GM15510 (cell line): ENCODE results near the gene CCDC89.

ENCODE experiments used
- POLR2A ChIP-seq: IDR thresholded peaks from 3 replicates; pipeline ENCODE4 v1.6.1; 2011; ENCODE audit warnings: borderline replicate concordance; ENCODE audit not compliant: insufficient read length; ENCODE audit errors: extremely low read depth

The CCDC89 gene

DNA sequence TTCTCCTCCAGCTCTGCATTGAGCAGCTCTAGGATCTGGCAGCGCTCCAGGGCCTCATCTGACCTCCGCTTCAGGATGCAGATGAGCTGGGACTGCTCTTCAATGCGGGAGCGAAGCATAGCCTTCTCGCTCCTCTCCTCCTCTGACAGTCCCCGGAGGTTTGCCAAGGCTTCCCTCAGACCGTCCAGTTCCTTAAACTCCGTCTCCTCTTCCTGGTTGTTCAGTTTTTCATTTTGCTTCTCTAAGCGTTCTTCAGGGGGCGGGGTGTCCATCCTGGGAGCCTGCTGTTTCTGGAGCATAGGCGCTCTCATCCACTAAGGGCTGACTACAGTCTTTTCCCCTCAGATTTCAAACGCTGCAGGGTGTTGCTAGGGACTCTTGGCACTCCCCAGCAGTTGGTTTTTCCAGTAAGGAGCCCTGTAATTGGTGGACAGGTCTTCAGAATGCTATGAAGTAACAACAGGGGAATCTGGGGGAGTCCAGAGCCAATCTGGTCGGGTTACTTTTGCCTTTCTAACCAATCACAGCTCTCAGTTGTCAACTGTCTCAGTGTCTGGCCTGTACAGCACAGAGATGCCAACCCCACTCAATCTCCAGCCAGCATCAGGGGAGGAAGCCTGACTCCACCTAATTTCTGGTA lies at the start of gene CCDC89:
Gene CCDC89, minus strand, starts transcription at position 376 of the 640 bp plus-strand sequence. Its CDS starts 65 bp downstream, at position 311.
- TF ChIP-seq POLR2A: no peak

DNA sequence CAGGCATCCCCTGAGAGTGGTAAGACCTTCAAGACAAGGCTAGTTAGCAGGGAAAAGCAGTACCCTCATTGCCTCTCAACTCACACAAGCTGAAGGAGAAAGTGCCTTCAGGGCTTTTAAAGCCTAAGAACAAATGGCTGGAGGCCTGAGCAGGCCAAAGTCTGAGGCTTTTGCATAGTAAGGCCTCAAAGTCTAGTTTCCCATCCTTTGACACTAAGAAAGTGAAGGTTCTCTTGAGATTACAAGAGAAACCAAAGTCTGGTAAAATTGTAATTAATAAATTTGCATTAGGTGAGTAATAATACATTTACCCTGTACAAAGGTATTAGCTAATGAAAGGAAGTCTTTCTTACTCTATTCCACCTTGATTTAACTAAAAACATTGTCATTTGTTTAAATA lies 47.0 kb upstream of the CCDC89 start:
- TF ChIP-seq POLR2A: no peak

DNA sequence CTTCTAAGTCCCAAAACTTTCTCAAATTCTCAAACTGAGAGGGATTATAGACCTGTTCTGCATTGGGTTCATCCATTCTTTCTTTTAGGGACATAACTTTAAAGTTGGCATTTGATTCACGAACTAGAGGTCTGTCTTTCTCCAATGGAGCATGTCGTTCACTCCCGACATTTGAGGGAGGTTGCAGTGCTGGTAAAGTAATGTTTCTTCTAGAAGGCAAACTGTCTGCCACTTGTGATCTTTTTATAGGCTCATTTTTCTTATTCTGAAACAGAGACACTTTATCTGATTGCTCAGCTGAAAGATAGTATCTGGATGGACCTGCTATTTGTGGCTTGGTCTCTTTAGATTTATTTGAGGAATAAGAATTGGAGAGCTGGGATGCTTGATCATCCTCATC lies 40.4 kb upstream of the CCDC89 start:
- no peak for TF ChIP-seq POLR2A

DNA sequence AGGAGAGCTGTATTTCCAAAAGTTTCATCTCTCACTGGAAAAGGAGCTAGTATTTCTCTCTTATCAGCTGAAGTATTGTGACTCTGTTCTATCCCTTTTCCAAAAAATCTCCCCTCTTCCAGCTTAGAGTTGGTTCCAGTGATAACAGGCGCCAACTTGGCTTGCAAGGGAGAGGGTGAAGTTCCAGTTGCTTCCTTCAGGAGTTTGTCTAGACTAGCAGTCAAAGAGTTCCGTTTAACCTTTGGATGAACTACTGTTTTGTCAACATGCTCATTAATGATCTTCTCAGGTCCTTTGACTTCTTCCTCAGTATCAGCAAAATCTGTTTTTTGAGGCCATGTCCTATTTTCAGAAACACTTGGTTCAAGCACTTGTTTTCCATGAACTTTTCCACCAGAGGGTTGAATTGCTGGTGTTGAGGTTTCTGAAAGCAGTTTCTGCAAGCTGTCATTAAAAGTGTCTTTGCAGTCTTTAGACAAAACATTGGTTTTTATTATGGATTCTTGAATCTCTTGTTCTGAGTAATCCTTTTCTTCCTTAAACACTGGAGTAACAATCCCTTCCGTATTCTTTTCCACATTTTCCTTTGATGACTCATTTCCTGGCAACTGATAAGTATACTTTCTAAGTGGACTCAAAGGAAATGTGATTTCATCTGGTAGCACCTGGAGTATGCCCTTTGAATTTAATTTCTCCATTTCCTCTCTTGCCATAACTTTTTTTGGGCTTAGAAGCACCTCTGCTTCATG lies 39.7 kb upstream of the CCDC89 start:
- TF ChIP-seq POLR2A: no peak

DNA sequence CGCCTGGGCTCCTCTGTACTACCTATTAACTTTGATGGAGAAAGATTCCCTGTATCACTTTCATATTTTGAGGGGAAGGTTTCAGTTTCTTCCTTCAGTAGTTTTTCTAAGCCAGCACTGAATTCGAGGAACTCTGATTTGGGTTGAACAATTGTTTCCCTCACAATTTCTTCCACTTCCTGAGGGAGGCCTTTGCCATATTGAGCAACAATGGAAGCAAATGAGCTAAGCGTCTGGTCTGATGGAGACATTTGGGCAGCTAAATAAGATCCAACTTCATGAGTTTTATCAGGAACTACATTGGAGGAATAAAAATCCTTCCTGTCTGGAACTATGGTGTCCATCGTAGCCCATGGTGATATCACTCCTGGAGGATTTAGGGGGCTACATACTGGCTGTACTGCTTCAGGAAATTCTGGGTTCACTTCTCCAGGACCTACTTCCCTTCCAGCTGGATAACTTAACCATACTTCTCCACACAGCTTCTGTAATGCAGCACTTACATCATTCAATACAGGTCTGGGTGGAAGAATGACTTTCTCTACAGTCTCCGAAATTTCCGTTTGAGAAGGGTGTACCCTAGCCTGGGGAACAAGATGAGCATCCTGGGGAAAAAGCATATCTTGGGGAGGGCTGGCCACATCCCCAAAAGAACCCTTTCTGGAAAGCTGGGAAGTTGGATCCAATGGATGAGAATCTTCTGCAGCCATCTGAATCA lies 38.9 kb upstream of the CCDC89 start:
- no peak for TF ChIP-seq POLR2A

DNA sequence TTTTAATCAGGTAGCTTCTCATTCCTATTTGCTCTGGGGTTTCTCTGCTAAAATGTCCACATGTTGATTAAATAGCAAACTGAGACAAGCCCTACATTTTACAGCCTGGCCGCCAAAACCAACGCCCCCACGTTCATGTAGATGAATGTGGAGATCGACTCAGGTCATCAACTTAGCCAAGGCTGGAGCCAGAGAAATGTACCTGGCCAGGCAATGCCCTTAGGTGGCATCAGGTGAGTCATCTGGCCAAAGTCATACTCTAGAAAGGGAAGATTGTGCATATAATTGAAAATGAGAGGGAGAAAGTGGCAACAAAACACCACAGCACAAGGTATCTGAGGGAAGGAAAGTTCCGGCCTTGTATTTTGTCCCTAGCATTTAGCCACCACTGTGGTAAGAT lies 37.1 kb upstream of the CCDC89 start:
- TF ChIP-seq POLR2A: no peak

DNA sequence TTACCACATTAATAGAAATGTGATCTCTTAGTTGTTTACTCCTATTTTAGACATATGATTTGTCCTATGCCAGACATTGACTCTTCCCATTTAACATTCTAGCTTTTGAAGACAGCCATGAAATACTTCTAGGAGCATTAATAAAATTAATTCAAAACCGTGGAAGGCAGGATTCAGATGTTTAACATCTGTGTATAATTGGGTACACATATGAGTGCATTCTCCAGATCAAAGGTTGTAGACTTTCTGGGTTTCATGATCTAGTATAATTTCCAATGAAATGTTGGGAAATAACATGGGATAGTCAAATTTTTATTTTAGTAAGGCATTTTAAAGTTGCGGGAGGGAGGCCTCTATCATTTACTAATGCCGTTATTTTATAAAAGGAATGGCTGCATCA lies 35.2 kb upstream of the CCDC89 start:
- TF ChIP-seq POLR2A: no peak

DNA sequence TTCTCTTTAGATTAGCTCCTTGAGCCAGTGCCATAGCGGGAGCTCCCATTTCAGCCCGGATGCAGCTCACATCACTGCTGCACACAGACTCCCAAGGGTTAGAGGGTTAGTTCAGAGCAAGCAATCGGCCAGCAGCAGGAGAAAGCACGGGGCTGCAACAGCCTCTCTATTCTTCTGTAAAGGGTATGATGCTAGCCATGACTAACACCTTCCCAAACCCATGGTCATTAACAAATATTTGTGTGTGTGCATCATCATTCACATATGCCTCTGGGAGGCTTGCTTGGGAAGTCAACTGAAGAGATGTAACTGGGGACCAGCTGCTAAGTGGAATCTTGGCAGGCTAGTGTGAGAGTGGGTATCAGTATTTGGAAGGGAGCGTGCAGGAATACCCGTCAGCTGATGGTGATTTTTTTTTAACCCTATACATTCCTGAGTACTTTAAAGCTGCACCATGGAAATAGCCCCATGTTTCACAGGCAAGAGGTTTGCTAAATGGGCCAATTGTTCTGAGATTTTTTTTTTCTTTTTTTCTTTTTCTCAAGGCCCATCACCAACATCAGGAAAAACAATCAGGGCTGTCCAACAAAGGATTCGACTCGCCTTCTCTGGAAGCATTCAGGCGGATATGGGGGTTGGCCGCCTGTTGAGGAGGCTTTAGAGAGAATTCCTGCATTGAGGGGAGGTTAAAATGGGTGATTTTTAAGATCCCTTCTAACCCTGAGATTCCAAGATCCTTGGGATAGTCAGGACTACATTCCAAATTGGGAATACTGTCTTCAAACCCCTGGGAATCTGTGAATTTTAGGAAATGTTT lies 33.2 kb upstream of the CCDC89 start:
- TF ChIP-seq POLR2A: no peak

DNA sequence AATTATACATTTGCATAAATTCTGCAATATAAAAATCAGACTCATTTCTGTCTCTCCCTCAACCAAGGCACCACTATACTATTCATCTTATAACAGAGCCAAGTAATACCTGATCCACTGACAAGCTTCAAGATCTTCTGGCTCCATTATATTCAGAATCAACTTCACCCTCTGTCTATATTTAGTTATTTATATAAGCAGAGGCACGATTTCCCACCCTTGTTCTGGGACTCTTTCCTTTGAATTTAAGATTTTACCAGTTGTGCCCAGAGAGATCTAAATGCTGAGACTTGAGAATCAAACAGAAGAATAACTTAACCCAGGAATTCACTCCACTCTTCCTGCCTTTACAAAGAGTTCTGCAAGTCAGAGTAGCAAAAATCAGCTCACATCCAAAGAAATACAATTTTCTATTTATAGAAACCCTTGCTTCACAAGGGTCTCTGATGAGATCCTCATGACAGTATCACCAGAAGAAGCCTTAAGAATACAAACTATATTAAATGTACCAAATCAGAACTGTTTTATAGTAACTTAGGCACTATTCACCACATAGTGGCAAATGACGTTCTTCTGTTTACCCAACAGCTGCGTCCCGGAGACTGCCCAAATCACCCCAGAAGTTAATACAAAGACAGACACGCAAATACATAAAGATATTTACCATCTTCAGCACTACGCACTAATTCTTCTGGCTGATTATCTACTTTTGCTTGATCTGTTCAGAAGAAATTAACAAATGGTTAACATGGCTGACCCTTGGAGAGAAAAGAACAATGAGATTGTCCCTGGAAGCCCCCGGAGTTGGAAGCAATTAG lies 32.3 kb upstream of the CCDC89 start:
- TF ChIP-seq POLR2A: no peak

DNA sequence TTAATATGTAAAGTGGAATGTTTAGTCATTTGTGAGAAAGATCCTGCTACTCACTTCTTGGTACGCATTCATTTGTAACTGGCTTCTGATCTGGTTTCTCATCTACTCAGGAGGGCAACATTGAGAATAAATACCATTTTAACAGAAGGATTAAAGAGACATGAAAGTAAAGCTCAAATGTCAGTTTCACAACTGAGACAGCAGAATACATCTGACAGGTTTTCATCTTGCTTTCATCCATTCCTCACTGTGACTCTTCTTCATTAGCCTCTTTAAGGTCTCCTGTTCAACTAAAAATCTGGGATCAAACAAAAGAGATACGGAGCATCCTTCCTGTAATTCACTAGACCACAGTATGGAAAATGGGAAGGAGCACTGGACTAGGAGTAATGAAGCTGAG lies 31.4 kb upstream of the CCDC89 start:
- no peak for TF ChIP-seq POLR2A

DNA sequence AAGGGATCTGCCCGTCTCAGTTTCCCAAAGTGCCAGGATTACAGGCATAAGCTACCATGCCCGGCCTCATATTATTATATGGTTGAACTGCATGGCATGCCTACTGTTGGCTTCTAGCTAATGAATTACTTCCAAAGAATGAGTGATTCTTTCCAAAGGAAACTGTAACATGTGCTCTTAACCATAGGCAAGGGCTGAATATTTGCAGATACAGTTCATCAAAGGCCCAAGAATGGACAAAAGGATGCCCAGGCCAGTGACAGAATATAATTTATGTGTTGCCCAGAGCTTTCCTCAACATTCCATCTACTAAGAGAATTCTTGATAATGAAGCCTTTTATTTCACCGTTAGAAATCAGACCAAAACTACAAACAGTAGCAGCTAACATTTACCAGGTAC lies 27.0 kb upstream of the CCDC89 start:
- TF ChIP-seq POLR2A: no peak

DNA sequence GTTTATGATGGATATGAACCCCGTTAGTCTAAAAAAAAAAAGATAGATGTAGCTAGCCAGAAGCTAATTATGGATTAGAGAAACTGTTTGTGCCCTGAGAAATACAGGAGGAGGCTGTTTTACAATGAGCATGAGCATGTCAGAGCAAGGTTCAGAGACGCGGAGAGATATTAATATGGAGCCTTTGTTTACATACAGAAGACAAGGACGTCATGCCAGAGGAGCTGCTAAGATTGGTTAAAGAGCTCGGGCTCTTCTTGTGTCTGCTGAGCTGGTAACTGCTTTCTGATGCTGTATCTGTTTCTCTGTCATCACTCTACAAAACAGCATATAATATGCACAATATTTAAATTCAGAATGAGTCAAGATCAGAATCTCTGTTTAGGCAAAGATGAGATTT lies 24.9 kb upstream of the CCDC89 start:
- TF ChIP-seq POLR2A: no peak

DNA sequence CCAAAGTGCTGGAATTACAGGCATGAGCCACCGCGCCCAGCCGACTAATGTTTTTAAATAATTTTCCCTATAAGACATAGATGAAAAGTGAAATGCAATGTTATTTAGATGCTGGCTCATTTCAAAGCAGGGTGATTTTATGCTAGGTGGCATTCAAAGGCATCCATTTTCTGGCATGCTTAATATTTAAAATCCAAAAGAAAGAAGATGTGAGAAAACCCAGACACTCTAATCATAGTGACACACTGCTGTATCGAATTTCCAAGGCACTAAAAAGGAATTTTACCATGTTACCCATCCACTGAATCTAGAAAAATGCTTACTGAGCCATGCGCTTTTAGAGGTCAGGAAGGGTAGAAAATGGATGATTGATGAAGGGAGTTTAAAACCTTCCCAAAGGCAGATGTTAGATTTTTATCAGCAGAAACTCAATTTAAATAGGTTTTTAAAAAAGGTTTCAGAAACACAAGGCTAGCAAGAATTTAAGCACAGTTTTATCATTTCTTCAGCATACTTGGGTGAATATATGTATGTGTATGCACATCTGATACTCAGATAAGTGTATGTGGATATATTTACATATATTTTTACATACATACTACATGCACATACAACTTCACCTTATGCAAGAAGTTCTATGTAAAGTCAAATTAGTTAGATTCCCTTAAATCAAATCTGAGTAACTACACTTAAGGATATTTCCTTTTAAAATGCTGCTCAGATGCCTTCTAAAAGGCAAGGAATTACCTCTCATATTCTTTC lies 24.1 kb upstream of the CCDC89 start:
- no peak for TF ChIP-seq POLR2A
